Ammon's horn (tissue), 1 donor: ENCODE results near the gene ZFP62.

Source experiments
- DNase-seq: peaks from one replicate; pipeline ENCODE4 v3.0.0-alpha.2; 2016; ENCODE audit warnings: low spot score

Gene ZFP62

DNA sequence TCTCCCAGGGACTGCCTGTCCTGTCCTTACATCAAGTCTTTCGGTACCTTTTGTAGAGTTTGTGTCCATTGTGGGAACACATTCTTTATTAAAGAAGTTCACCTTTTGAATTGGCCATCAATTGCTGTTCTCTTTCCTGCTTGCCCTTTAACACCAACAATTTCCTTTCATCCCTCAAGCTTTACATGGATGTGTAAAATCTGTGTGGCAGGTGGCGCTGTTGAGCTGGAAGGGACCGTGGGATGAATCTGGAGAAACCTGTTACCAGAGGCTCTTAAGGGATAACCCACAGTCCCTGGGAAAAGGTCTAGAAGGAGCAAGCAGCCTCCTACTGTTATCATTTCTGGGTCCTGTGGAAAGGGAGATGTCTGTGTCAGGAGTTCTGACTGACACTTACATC is 7.9 kb upstream of the ZFP62 start:
- DNase-seq: peak; percentile 86

DNA sequence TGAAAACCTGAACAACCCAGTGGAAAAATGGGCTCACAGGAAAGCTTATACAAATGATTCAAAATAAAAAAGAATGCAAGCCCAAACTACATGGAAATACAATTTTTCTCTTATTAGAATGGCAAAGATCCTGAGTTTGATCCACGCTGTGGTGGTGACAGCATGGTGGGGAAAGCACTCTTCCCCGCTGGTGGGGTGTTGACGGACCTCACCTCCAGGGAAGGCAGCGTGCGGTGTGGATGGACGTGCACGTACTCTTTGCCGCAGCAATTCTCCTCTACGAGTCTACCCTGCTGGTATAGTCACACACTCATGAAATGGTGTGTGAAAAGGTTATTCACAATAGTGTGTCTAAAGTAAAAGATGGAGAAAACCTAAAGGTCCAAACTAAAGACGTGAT is 5.9 kb upstream of the ZFP62 start:
- DNase-seq: no peak

DNA sequence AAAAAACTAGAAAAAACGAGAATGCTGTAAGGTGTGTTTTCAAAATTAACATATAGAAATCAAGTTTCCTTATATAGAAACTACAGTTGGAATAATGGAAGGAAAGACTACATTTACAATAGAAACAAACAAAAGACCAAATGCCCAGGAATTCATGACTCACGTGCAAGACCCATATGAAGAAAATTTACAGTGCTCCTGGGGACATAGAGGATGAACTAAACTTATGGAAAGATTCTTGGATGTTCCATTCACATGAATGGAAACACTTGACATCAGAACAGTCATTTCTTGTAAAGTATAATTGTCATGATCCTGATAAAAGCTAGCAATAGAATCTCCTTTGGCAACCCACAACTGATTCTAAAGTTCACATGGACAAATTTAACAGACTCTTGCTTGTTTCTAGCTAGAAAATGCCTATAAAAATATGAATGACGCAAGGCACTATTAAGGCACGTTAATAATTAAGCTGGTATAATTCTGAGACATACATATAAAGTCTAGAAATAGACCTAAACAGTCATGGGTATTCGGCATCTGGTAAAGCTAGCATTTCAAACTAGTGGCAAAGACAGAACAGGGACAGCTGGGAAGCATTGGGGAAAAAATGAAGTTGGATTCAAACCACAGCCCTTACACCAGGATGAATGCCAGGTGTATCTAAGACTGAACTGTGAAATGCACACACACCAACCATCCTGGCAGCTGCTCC is 5.1 kb upstream of the ZFP62 start:
- DNase-seq: no peak

DNA sequence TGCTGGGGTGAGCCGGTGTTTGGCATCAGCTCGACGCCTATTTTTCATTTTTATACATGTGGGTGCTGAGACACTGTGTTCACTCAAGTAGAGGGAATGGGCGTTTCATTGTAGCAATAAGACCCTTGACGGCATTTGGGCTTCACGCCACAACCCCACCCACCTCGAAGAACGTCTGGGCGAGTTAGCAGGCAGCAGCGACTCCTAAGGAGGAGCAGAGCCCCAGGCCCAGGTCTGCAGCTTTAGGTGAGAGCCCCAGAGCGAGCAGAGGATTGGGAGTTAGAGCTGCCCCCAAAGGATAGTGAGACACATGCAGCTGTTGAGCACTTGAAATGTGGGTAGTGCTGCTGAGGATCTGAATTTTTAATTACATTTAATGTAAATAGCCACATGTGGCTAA is 1.6 kb upstream of the ZFP62 start:
- no peak for DNase-seq

DNA sequence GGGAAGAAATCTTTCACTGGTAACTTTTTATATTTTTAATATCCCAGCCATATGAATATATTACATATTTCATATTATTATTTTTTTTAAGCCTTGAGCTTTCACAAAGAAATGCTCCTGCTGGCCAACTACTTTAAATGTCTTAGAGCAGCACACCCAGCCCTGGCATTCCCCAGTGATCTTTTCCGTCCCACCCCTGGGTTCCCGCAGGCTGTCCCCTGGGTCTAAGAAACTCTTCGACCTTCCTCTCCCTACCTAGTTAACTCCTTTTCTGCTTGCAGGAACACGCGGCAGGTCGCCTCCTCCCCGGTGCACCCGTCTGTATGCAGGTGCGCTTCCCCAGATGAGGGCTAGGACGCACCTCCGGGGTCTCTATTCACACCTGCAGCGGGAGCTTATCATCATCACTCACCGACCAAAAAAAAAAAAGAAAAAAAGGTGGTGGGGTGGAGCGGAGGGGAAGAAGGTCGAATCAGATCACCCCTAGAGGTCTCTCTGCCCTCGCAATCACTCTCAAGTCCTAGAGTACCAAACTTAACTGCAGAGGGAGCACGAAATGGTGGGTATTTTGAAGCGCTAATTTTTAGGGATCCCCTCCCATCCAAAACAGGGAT is 696 bp downstream of the ZFP62 start:
- DNase-seq: peak; percentile 31

DNA sequence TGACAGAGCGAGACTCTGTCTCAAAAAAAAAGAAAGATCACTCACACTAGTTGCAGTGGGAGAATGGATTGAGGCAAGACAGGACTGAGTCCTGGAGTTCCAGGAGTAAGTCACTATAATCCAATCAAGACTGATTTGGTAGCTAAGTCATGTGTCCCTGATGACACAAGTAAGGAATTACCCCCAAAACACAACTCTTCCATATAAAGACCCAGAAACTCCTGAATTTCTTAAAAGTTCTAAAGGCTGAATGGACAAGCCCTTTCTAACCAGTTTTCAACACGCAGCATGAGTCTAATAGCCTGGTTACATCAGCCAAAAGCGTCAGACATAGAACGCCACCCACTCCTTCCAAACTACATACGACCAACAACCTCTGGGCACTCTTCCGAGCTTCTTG is 2.5 kb downstream of the ZFP62 start:
- DNase-seq: no peak

DNA sequence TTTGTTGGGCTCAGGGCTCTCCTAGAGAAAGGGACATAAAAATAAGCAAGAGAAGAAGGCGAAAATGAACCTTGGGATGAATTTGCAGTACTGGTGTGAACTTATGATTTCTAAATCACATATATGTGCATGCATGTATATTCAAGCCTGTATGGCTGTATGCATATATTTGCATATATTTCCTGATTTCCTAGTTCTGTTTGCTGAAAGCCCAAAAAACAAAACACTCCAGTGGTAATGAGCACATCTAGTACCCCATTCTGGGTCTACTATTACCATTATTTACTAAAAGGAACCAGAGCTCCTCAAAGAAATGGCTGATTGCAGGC is 7.3 kb downstream of the ZFP62 start:
- DNase-seq: no peak

DNA sequence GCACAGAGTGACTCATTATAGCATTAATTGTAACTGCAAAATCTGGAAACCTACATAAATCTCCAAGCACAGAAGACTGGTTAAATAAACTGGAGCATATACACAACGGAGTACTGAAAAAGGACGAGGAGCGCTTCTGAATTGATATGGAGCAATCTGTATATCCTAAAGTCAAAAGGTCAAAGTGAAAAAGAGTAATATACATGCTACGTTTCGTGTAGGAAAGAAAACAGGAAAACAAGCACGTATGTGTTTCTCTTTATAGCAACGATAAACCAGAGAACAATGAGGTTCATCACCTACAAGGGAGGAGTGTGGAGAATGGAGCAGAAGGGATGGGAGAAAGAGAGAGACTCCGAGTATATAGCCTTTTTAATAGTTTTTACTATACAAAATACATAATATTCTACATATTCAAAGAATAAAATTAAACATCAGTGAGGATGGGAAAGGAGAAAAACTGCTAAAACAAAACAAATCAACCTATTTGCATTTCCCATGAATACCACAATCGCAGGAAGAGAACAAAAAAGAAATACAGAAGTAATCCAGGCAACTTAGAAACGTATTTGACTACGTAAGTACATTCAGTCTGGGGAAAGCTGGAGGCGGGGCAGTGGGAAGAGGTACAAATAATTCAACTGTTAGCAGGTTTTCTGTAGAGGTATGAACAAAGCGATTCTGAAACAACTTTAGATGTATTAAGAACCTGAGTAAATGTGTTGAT is 7.8 kb downstream of the ZFP62 start:
- no peak for DNase-seq

DNA sequence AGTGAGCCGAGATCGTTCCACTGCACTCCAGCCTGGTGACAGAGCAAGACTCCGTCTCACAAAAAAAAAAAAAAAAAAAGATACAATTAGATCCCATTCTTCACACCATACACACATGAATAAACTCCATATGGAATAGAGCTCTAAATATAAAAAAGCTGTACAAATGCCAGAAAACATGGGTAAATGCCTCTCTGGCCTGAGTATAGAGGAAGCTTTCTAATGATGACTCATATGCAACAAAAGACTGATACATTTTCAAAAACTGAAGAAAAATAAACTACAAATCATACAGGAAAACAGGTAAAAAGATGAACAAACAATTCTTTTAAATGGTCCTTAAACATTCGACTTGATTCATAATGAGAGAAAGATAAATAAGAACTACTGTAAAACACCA is 8.6 kb downstream of the ZFP62 start:
- no peak for DNase-seq

DNA sequence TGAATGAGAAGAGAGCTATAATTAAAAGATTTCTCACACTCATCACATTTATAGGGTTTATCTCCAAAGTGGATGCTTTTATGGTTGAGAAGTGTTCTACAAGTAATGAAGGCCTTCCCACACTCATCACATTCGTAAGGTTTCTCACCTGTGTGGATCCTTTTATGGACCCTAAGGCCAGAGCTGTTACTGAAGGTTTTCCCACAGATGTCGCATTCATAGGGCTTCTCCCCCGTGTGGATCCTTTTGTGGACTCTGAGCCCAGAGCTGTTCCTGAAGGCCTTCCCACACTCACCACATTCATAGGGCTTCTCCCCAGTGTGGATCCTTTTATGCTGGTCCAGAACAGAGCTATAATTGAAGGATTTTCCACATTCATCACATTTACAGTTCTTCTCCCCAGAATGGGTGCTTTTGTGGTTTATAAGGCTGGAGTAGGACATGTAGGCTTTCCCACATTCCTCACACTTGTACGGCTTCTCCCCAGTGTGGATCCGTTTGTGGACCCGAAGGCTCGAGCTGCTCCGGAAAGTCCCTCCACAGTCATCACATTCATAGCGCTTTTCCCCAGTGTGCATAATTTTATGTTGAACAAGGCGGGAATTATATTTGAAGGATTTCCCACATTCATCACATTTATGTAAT is 10.5 kb downstream of the ZFP62 start:
- no peak for DNase-seq

DNA sequence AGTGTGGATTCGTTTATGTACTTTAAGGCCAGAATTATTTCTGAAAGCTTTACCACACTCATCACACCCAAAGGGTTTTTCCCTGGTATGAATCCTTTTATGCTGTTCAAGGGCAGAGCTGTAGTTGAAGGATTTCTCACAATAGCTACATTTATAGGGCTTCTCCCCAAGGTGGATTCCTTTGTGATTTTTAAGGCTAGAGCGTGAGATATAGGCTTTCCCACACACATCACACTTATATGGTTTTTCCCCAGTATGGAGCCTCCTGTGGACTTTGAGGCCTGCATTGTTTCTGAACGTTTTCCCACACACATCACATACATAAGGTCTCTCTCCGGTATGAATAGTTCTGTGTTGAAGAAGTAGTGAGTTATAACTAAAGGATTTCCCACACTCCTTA is 11.2 kb downstream of the ZFP62 start:
- DNase-seq: no peak

DNA sequence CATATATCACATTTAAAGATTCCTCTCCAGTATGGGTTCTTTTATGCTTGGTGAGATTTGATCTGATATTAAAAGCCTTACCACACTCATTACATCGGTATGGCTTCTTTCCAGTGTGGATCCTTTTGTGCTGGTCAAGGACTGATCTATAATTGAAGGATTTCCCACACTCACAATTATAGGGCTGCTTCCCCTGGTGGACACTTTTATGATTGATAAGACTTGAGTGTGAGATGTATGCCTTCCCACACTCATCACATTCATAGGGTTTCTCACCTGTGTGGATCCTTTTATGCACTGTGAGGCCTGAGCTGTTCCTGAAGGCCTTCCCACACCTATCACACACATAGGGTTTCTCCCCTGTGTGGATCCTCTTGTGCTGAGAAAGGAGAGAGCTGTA is 12.2 kb downstream of the ZFP62 start:
- no peak for DNase-seq

DNA sequence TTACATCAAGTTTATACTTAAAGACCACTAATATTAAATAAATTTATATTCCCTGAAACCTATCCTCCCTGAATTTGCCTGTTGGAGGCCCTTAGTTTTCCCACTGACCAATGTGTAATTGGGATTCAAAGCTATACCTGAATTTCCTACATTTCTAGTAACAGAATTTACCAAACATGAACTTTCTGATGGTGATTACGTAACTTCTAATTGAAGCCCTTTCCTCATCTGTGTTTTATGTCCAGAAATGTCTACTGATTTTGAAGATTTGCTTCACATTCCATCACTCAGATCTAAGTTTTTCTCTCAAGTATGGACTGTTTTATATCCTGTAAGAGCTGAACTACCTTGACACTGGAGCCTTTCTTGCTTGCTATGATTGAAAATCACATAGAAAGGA is 12.8 kb downstream of the ZFP62 start:
- DNase-seq: no peak

DNA sequence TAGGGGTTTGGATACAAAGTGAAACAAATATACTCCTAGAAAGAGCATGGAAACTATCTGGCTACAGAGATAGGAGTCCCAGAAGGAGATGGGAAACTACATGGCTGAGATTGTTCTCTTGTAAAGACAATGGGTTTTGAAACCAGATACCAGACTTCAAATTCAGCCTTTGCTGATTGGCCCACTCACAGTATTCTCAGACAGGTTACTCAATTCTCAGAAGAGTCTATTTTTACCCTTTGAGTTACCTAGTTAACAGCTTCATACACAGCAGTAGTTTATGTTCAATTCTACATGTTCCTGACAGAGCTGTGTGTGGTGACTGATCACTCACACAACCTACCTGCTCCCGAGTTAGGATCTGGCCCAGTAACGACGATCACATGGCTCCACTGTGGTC is 14.1 kb downstream of the ZFP62 start:
- no peak for DNase-seq

DNA sequence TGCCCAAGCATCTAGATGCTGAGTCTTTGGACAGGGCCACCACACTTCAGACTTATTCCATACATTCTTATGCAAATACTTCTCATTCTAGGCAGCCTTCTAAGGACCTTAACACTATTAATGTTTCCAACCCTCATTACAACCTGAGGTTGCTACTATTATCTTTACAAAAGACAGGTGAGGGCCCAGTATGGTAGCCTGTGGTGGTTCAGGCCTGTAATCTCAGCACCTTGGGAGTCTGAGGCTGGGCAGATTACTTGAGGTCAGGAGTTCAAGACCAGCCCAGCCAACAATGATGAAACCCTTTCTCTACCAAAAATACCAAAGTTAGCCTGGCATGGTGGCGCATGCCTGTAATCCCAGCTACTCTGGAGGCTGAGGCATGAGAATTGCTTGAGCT is 16.2 kb downstream of the ZFP62 start:
- no peak for DNase-seq

DNA sequence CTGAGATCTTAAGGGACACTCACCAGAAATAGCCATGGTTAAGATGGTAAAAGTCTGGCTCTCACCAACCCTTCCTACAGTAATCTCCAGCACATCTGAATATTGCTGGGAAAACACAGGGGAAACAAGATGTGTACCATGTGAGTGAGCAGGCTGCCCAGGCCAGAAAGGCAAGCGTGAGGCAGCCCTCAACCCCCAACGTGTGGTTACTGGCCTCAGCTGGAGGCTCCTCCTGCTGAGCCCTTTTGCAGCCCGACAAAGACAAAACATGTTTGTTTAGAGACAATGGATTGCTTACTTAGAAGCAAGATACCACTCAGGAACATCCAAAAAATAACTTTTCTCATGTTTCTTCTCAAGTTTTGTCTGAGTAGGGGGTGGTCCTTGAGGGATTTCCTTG is 16.6 kb downstream of the ZFP62 start:
- no peak for DNase-seq

DNA sequence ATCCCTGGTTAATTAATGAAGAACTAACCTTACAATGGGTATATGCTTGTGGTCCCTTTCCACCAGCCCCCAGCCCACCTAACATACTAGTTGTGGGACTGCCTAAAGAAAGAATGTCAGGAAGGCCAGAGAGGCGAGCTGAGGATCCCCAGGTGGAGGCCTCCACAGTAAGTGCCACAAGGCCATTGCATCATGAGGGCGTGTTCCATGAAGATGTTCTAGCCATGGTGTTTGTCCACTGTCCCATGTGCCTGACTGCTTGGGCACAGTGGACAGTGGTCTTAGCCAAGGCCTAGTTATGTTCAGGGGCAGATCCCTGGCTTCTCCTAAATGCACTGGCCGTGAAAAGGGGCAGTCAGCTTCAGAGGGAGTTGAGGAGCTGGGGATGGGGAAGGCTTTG is 21.1 kb downstream of the ZFP62 start:
- DNase-seq: no peak

DNA sequence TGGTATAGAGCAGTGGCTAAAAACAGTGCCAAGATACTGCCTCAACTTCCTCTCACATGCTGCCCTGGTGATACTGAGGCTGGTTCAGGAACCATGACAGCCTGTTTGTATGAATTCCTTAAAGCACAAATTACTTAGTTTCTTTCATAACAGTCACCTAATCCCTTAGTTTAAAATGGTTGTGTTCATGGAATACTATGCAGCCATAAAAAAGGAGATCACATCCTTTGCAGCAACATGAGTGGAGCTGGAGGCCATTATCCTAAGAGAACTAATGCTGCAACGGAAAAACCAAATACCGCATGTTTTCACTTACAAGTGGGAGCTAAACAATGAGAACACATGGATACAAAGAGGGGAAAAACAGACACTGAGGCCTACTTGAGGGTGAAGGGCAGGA is 21.8 kb downstream of the ZFP62 start:
- no peak for DNase-seq

DNA sequence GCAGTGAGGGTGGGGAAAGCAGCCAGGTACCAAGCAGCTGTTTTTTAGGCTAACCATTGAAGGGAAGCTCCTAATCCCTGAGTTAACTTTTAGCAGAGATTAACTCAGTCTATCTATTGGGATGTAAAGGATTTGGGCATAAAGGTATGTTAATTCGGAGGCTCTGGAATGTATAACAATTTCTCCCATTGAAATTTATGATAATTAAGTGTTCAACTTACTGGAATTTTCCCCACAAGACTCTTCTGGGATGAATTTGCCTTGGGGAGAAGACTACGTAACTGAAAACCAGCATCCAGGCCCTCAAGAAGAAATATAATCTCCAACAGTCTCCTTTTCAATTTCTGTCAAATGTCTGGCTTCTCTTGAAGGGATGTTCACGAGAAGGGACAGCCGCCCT is 23.6 kb downstream of the ZFP62 start:
- DNase-seq: no peak

DNA sequence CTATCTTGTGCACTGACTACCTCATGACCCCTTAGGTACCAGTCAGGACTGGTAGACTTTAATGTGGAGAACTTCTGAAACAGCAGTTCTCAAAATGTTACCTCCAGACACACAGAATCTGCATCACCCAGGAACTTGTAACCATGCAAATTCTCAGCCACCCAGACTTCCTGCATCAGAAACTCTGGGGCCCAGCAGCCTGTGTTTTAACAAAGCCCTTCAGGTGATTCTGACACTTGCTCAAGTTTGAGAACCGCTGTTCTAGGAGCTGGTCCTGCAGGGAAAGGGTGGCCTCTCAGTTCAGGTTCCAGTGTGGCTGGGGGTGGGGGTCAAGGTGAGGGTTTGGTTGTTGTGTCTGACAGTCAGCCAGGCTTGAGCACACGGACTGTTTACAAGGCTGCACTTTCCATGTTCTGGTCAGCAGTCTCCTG is 28.4 kb downstream of the ZFP62 start:
- no peak for DNase-seq

DNA sequence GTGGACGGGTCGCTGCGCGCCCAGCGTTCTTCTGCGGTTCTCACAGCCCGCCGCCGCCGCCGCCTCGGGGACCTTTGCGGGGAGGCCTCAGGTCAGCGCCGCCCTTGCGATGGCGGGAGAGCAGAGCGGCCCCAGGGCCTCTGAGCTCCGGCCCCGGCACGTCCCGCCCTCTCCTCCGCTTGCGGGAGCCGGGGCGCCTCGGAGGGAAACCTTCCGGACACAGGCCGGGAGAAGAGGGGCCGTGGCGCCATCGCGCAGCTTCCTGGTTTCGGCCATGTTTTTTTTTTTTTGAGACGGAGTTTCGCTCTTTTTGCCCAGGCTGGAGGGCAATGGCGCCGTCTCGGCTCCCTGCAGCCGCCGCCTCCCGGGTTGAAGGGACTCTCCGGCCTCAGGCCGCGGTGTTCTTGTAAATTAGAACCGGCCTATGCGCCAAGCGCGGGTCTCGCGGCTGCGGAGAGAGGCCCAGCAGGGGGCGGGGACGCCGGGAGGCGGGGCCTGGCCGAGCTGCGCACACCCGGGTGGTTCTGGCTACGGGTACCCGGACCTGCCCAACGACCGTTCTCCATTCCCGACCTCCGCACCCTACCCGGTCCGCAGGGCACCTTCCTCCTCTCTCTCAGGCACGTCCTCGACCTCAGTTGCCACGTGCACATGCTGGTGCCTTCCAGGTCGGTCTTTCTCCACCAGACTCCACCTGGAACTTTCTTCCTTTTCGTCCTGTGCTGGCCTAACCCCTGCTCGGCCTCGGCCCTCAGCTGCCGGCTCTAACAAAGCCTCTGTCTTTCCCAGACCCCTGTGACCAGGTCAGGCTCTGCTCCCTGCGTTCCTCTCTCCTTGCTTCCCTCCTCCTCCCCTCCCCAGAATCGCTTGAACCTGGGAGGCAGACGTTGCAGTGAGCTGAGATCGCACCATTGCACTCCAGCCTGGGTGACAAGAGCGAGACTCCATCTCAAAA is 29.7 kb downstream of the ZFP62 start:
- peak; percentile 86 for DNase-seq
